ENCODE measurements around the gene CDC45.
"Not testable (repeated sequence)": the region's sequence is repeated elsewhere in the genome, so short reads cannot be mapped to it uniquely, and the experiment has no call there.

Gene CDC45

DNA sequence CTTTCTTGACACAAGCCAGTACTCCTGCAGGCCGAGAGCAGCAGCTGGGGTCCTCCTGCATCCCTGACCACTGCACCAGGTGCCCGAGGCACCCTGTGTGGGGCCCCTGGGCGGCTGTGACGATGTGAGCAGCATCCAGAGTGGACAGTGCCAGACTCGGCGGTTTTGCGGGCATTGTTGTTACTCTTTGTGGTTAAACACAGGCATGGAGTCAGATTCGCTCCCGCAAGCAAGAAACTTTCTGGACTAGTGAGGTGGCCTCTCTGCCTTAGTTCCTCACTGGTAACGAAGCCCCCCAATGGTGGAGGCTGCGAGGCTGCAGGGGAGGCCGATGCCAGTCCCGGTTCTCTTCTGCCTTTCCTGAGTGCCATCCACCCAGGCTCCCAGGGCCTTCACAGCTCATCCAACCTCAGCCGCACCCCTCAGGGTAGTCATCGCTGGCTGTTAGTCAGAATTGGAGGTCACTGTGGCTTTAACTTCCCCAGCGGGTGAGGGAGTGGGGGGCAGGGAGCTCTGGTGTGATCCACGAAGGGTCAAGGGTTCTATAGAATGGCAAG lies 48.2 kb downstream of the CDC45 start:
- no peak for DNase-seq (ENCODE audit: low read depth)

DNA sequence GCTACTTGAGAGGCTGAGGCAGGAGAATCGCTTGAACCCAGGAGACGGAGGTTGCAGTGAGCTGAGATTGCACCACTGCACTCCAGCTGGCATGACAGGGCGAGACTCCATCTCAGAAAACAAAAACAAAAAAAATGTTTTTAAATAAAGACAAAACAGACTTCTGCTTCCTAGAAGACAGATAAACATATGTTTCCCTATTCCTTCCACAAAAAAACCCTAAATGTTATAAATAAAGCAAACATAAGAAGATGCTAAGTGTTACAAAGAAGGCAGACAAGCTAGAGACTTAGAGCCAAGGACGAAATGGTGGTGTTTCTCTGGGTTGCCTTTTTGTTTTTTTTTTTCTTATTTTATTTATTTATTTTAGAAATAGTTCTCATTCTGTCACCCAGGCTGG lies 50.1 kb downstream of the CDC45 start:
- DNase-seq (ENCODE audit: low read depth) = no peak

DNA sequence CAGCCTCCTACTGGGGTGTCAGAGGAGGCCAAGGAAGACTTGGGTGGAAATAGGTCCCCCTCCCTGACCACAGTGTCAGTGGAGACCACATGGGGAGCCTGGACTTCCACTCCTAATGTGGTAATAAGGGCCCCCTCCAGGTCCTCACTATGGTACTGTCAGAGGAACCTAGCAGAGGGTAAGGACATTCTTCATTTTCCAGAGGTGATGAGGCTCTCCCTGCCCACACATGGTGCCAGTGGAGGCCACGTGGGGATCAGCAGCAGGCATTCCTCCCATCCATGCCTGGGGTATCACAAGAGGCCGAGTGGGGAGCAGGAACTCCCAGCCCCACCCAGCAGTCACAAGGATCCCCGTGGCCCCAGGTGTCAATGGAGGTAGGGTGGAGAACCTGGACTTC lies 51.0 kb downstream of the CDC45 start:
- no peak for DNase-seq (ENCODE audit: low read depth)

DNA sequence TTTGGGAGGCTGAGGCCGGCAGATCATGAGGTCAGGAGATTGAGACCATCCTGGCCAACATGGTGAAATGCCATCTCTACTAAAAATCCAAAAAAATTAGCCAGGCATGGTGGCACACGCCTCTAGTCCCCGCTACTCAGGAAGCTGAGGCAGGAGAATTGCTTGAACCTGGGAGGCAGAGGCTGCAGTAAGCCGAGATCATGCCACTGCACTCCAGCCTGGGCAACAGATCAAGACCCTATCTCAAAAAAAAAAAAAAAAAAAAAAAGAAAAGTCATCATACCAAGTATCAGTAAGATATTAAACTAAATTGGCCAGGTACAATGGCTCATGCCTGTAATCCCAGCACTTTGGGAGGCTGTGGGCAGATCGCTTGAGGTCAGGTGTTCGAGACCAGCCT lies 51.6 kb downstream of the CDC45 start:
- DNase-seq (ENCODE audit: low read depth) = not testable (repeated sequence)

DNA sequence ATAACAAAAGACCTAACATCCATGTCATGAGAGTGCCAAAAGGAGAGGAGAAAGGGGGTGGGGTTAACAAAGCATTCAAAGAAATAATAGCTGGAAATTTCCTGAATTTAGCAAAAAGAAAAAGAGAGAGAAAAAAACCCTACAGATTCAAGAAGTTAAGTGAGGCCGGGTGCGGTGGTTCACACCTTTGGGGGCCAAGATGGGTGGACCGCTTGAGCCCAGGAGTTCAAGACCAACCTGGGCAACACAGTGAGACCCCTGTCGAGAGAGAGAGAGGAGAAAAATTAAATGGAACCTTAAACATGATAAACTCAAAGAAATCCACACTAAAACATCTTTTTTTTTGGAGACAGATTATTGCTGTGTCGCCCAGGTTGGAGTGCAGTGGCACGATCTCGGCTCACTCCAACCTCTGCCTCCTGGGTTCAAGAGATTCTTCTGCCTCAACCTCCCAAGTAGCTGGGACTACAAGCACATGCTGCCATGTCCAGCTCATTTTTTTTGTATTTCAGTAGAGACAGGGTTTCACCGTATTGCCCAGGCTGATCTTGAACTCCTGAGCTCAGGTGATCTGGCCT lies 53.4 kb downstream of the CDC45 start:
- no peak for DNase-seq (ENCODE audit: low read depth)

DNA sequence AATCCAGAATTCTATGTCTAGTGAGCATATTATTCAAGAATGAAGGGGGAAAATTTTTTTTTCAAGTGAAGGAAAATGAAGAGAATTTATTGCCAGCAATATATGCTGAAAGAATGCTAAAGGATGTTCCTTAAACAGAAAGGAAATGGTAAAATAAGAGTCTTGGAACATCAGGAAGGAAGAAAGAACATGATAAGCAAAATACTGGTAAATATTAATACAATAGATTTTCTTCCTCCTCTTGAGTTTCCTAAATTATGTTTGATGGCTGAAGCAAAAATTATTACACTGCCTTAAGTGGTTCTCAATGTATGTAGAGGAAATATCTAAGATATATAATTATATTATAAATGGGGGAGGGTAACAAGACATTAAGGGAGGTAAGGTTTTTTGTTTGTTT lies 54.1 kb downstream of the CDC45 start:
- no peak for DNase-seq (ENCODE audit: low read depth)

DNA sequence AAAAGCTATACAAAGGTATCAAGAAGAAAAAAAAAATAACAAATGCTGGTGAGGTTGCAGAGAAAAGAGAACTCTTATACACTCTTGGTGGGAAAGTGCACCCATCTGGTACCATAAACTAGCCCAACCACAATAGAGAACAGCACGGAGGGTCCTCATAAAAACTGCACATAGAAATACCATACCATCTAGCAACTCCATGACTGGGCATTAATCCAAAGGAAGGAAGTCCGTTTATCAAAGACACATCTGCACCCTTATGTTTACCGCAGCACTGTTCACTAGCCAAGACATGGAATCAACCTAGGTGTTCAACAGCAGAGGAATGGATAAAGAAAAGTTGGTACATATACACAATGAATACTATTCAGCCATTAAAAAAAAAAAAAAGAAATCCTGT lies 55.3 kb downstream of the CDC45 start:
- no peak for DNase-seq (ENCODE audit: low read depth)

DNA sequence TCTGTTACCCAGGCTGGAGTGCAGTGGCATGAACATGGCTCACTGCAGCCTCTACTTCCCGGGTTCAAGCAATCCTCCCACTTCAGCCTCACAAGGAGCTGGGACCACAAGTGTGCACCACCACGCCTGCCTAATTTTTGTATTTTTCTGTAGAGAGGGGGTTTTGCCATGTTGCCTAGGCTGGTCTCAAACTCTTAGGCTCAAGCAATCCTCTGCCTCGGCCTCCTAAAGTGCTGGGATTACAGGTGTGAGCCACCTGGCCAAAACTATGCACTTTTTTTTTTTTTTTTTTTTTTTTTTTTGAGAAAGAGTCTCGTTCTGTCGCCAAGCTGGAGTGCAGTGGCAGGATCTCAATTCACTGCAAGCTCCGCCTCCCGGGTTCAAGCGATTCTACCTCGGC lies 56.8 kb downstream of the CDC45 start:
- no peak for DNase-seq (ENCODE audit: low read depth)

DNA sequence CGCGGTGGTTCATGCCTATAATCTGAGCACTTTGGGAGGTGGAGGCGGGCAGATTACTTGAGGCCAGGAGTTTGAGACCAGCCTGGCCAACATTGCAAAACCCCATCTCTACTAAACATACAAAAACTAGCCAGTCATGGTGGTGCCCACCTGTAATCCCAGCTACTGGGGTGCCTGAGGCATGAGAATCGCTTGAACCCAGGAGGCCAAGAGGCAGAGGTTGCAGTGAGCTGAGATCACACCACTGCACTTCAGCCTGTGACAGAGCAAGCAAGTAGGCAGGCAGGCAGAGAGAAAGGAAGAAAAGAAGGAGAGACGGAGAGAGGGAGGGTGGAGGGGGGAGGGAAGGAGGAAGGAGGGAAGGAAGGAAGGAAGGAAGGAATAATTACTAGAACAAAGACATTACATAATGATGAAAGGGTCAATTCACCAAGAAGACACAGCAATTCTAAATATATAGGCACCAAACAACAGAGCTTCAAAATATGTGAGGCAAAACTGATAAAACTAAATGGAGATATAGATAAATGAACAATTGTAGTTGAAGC lies 58.3 kb downstream of the CDC45 start:
- DNase-seq (ENCODE audit: low read depth) = no peak

DNA sequence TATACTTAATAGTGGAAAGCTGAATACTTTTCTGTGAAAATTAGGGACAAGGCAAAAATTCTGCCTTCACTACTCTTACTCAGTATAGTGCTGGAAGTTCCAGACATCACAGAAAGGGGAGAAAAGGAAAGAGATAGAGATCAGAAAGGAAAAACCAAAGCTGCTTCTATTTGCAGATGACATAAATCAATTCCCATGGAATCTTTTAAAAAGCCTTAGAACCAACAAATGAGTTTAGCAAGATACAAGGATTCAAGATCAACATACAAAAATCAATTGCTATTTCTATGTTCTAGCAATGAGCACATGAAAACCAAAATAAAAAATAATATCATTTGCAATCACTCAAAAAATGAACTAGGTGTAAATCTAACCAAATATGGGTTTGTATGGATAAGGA lies 60.7 kb downstream of the CDC45 start:
- DNase-seq (ENCODE audit: low read depth) = no peak

DNA sequence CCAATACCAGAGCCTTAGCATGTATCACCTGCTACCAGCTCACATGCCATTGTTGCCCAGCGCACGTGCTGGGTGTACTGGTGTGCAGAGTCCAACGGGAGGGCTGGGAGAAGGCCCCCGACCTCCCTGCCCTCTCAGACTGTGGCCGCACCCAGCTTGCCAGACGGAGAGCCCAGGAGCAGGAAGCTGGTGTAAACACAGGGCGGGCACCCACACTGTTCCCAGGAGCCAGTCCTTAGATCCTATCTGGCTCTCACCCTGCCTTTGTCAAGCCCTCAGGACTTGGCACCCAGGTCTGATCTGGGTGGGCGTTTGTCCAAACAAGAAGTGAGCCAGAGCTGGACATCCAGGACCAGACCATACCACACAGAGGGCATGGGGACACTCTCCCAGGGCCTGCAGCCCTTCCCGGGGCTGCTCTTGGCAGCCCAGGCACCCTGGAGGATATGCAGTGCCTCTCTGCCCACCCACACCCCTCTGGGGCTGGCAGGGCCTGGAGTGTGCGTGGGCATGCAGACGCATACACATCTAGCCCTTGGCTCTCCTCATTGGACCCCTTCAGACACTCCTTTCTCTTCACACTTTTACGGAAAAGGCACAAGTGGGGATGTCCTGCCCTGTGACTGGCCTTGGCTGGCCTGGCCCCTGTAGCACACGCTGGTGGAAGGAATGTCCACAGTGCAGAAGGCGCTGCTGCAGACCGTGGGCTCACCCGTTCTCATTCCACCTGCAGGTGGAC lies 64.4 kb downstream of the CDC45 start:
- DNase-seq (ENCODE audit: low read depth) = no peak

DNA sequence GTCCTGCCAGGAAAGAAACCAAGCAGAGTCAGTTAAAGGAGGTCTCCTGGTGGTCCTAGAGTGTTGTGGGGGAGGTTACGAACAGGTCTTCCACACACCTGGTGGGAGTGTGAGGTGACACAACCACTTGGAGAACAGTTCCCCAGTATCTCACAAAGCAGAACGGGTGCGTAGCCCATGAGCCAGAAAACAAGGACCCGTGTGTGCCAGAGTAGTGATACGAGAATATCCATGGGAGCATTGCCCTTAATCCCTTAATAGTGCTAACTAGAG lies 66.2 kb downstream of the CDC45 start:
- DNase-seq (ENCODE audit: low read depth) = no peak

DNA sequence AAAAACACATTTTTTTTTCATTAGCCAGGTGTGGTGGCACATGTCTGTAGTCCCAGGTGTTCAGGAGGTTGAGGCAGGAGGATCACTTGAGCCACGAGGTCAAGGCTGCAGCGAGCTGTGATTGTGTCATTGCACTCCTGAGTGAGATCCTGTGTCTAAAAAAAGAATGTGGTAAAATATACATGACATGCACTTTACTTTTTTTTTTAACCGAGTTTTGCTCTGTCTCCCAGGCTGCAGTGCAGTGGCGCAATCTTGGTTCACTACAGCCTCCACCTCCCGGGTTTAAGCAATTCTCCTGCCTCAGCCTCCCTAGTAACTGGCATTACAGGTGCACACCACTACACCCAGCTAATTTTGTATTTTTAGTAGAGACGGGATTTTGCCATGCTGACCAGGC lies 67.0 kb downstream of the CDC45 start:
- no peak for DNase-seq (ENCODE audit: low read depth)

DNA sequence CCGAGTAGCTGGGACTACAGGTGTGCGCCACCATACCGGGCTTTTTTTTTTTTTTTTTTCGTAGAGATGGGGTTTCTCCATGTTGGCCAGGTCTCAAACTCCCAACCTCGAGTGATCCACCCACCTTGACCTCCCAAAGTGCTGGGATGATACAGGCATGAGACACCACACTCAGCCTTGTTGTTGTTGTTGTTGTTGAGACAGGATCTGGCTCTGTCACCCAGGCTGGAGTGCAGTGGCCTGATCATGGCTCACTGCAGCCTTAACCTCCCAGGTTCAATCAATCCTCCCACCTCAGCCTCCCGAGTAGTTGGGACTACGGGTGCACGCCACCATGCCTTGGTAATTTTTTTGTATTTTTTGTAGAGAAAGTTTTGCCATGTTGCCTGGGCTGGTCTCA lies 67.9 kb downstream of the CDC45 start:
- no peak for DNase-seq (ENCODE audit: low read depth)

DNA sequence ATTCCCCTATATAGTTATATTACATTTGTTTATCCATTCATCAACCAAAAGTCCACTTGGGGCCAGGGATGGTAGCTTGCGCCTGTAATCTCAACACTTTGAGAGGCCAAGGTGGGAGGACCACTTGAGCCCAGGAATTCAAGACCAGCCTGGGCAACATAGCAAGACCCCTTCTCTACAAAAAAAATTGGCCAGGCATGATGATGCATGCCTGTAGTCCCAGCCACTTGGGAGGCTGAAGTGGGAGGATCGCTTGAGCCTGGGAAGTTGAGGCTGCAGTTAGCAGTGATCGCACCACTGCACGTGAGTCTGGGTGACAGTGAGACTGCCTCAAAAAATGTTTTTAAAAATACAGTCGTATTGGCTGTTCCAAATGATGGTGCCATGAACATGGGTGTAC lies 68.7 kb downstream of the CDC45 start:
- not testable (repeated sequence) for DNase-seq (ENCODE audit: low read depth)

DNA sequence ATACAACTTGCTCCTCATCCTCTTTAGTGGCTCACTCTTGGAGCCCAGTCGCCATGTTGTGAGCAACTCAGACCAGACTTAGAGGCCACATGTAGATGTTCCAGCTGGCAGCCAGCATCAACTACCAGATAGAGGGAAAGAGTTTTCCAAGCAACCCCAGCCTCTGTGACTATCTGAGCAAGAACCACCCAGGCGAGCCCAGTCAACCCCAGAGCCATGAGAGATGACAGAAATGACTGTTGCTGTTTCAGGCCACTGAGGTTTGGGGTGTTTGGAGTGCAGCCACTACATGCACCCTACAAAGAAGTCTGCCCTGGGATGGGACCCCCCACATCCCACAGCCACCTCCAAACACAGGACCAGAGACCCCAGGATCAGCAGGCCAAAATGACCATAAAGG lies 69.2 kb downstream of the CDC45 start:
- DNase-seq (ENCODE audit: low read depth) = no peak

DNA sequence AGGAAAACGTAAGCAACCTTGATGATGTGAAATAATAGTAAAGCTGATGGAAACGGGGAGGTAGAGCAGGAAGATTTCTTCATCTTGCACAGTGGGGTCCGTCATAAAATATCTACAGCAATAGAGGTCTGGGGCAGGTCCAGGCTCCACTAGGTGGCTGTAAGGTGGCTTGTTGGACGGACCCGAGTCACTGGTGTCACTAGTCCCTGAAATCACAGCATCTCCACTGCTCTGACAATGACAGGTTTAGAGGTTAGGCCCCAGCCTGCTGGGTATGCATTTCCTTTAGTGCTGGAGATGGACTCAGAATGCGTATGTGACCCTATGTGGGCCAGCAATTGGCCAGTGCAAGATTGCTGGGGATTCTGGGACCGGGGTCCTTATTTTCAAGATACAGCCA lies 69.7 kb downstream of the CDC45 start:
- no peak for DNase-seq (ENCODE audit: low read depth)

DNA sequence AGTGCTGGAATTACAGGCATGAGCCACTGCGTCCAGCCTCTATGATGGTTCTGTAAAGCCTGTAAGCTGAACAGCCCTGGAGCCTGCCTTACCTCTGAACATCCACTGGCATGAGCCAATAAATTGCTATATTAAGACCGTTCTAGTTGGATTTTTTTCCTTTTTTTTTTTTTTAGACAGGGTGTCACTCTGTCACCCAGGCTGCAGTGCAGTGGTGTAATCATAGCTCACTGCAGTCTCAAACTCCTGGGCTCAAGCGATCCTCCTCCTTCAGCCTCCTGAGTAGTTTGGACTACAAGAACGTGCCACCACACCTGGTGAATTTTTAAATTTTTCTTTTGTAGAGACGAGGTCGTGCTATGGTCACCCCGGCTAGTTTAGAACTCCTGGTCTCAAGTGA lies 70.7 kb downstream of the CDC45 start:
- DNase-seq (ENCODE audit: low read depth) = no peak

DNA sequence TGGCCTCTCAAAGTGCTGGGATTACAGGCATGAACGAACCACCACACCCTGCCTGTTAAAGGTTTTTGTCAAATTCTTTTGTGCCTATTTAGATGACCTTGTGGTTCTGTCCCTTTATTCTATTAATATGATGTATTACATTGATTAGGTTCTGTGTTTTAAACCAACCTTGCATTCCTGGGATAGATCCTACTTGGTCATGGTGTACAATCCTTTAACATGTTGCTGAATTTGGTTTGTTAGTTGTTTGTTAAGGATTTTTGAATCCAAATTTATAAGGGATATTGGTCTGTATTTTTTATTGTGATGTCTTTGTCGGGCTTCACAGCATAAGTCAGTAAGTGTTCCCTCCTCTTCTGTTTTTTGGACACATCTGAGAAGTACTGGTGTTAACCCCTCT lies 73.5 kb downstream of the CDC45 start:
- no peak for DNase-seq (ENCODE audit: low read depth)

DNA sequence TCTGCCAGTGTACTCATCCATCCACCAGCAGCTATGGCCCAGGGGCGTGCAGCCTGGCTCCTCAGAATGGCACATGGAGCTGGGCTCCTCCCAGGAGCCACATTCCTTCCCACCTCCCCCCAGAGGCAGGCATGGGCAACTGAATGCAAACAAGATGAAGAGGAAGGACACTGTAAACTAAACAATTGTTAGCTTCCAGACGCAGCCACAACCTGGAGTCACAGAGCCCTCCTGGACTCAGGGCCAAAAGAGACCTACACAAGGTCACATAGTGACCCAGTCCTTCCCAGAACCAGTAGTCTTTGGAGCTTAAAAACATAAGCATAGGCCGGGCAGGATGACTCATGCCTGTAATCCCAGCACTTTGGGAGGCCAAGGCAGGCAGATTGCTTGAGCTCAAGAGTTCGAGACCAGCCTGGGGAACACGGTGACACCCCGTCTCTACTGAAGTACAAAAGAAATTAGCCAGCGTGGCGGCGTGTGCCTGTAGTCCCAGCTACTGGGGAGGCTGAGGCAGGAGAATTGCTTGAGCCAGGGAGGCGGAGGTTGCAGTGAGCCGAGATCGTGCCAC lies 75.2 kb downstream of the CDC45 start:
- no peak for DNase-seq (ENCODE audit: low read depth)

DNA sequence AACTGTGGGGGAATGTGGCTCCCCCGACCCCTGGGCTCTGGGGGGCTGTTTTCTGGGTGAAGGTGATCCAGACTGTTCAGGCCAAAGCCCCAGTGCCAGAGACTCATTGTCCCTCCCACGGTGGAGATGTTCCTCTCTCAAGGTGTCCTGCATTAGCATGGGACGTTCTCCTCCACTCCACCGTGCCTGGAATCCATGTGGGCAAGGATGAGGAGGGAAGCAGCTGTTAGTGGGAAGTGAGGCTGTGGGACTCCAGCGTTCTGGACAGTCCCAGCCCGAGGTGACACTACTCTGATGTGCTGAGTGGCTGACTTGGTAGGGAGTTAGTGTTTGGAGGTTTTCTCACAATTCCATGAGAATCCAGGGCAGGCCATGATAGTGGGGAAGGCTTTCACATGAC lies 75.9 kb downstream of the CDC45 start:
- DNase-seq (ENCODE audit: low read depth) = no peak

DNA sequence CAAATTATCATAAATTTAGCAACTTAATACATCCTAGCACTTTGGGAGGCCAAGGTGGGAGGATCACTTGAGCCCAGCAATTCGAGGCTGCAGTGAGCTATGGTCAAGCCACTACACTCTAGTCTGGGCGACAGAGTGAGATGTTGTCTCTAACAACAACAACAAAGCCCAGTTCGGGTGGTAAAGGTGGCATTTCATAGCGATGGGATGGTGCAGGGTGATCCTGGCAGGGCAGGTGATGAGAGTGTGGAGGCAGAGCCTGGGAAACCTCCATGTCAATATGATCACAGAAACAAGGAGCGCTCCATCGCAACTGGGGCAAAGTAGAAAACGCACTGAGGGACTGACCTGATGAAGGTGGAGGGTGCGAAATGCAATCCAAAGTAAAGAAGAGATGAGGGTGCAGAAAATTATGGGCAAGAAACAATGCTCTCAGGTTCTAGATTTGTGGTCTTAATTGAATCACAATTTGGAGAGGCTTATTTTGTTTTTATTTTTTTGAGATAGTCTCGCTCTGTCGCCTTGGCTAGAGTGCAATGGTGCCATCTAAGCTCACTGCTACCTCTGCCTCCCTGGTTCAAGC lies 77.3 kb downstream of the CDC45 start:
- DNase-seq (ENCODE audit: low read depth) = no peak

DNA sequence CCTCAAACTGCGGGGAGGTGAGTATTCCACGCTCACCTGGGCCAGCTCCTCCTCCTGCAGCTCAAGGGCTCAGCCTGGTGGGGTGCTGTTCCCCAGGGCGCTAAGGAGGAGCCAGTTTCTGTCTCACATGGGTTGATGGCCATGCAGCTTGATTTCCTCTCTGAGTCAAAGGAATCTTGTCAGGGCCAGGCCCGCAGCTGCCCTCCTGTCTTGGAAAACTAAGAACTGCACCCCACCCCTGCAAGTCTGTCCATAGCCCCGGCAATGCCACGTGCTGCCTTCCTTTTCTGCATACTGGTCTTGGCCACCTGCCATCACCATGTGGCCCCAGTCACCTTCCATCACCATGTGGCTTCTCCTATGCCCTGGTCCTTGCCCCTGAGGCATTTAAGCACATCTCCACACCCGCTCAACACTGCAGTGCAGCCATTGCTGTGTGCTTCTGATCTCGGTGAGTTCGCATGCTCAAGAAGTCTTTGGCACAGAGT lies 79.6 kb downstream of the CDC45 start:
- no peak for DNase-seq (ENCODE audit: low read depth)
